SH-SY5Y (cell line): ENCODE measurements around the gene TRPC3.

Experiments
- GATA2 ChIP-seq: IDR thresholded peaks from 2 replicates; pipeline ENCODE4 v1.6.1; 2011; ENCODE audit warnings: mild to moderate bottlenecking, low read depth, low read length
- GATA3 ChIP-seq: IDR thresholded peaks from 2 replicates; pipeline ENCODE4 v1.6.1; 2011; ENCODE audit warnings: low read depth, mild to moderate bottlenecking, low read length, moderate library complexity

- TF ChIP-seq GATA3 (no peak), GATA2 (no peak)
Observed at GRCh38 chr4:121898150-121898549, 53.7 kb downstream of the TRPC3 start.
